HG03469 (cell line): ENCODE data around the gene U2SURP.
A peak's percentile ranks its signal among the peaks of the same experiment; 100 is the strongest.

Experiments used
- ATAC-seq: cut with Tn5 transposase; IDR thresholded peaks from one replicate; pipeline ENCODE4 v1.9.1; 2021; ENCODE audit warnings: mild to moderate bottlenecking, moderate library complexity, moderate number of reproducible peaks; ENCODE audit not compliant: unreplicated experiment

U2SURP gene

DNA sequence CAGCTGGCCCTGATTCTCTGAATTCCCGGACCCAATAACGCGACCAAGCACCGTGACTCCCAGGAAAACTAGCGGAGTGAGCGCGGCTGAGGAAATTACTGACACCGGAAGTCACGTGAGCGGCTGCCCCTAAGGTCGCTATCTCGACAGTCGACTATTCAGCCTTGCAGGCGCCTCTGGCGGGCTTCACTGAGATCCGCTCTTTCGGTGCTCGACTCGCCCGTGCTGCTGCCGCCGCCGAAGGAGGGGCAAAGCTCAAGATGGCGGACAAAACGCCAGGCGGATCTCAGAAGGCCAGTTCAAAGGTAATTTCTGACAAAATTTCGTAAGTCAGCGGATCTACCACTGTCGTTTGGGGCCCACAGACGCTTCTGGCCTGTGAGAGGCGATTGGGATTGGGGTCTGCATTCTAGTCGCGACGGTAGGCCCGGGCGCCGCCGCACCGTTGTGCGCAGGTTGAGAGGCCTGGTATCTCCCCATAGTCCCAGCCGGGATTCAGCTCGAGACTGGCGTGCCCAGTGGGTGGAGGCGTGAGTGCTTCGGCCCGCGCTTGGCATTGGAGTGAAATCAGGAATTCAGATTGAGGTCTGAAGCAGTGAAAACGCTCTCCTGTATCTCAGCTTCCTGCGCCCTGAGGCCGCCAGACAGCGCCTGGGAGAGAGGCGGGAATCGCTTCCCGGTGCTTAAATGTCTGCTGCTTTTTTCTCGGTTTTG is at the start of gene U2SURP:
U2SURP (plus strand) TSS at position 202 of the 714 bp plus-strand sequence; CDS start at position 261, 59 bp downstream.
- ATAC-seq, result peak; percentile 83

DNA sequence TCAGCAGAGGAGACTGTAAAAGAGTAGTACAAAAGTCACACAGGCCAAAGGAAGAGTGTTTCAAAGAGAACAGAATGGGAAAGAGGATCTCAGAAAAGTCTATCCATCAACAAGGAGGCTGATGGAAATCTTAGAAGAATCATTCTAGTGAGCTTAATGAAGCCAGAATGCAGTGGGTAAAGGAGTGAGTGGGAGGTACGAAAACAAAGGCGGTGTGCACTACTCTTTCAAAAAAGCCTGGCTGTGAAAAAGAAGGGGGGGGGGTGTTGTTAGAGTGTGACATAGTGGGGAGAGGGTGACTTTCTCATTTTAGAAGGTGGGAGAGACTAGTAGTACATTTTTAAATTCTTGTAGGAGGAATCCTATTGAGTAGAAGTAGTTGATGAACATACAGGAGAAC is 49.6 kb upstream of the U2SURP start:
- ATAC-seq, result no peak

- no peak for ATAC-seq
Observed at GRCh38 chr3:142952272-142953193, 48.8 kb upstream of the U2SURP start.

DNA sequence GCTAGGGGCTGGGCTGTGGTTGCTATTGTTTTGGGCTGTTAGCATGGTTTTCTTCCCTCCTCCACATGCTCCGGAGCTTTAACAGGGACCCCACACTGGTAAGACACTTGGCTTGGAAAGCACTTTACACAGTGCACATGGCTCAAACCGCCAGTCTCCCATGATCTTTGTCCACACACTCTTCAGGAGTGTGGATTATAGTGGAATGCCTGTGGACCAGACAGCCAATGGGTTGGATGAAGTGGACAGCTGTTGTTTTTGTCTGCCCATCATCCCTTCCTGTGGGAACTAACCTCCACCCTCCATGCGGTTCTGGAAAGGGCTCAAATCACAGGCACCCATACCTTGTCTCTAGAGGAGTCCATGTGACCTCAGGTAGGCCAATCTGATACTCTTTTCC is 47.9 kb upstream of the U2SURP start:
- ATAC-seq, result no peak

DNA sequence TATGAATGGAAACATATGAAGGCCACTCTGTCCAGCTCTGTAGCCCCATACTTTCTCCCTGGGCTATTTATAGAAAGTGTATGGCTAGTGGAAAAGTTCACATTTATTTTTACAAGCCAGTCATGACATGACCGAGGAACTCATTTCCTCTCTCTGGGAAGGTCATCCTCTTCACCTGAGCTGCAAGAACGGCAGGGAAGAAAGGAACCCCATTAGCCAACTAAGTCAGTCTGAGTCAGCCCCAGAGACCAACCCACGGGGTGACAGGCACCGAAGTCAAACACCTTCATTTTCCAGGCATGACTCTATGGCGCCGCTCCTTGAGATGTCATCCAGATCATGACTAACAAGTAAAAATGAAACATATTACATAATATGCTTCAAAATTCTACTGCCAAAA is 42.7 kb upstream of the U2SURP start:
- no peak for ATAC-seq

- no peak for ATAC-seq
Observed at GRCh38 chr3:142960322-142960850, 41.0 kb upstream of the U2SURP start.

- ATAC-seq, result no peak
Observed at GRCh38 chr3:142961539-142961938, 39.8 kb upstream of the U2SURP start.

GRCh38 chr3:142962175-142962519 is 39.2 kb upstream of the U2SURP start:
- ATAC-seq, result no peak

DNA sequence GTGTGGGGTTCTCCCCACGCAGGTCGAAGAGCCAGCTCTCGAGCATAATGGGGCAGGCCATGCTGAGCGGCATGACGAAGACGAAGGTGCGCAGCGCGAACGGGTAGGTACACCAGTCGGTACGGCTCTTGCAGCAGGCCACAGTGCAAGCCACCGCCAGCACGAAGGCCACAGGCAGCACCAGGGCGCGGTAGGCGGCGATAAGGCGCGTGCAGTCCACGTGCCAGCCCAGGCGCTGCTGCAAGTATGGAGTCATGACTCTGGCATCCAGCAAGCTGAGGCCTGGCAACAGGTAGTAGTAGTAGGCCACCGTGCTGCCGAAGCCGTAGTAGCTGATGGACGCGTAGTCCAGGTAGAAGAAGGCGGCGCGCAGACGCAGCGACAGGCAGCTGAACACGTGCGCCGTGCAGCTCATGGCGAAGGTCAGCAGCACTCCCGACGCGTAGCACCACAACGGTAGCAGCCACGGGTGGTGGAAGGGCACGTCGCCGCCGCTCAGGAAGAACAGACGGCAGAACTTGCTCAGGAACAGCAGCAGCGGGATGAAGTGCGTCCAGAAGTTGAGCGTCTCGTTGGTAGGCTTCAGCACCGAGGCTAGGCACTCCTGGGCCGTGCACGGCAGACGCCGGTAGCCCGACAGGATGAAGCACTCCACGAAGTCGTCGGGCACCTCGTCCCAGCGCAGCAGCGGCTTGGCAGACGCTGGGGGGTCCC is 38.7 kb upstream of the U2SURP start:
- no peak for ATAC-seq

DNA sequence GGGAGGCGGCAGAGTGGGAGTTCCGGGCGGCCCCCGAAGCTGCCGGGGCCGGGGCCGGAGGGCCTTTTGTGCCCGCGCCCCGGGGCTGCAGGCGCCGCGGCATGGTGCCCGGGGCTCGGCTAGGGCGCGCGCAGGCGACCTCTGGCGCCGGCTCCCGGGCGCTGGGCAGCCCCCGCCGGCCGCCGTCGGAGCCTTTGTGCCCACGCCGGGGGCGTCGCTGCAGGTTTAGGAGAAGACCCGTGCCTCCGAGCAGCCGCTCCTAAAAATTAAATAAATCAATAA is 38.2 kb upstream of the U2SURP start:
- no peak for ATAC-seq

GRCh38 chr3:142963516-142964448 is 37.6 kb upstream of the U2SURP start, which contains the start of gene PAQR9:
PAQR9 (minus strand) TSS chr3:142963674; CDS start chr3:142963336, 338 bp downstream.
- ATAC-seq, result no peak

DNA sequence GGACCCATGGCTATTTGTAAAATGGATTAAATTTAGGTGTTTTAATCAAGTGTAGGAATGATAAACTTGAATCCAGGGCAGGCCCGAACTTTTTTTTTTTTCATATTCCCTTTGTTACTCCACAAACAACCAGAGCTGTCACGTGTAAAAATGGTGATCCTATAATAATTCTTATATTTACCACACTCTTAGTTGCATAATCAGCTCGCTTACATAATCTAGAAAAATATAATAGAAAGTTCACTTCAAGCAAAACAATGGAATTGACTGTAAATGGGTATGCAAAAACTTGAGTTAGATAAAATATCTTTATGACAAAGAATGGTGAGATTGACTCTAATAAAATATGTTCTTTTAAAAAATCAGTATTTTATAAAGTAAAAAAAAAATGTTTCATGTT is 35.8 kb upstream of the U2SURP start:
- ATAC-seq, result no peak

DNA sequence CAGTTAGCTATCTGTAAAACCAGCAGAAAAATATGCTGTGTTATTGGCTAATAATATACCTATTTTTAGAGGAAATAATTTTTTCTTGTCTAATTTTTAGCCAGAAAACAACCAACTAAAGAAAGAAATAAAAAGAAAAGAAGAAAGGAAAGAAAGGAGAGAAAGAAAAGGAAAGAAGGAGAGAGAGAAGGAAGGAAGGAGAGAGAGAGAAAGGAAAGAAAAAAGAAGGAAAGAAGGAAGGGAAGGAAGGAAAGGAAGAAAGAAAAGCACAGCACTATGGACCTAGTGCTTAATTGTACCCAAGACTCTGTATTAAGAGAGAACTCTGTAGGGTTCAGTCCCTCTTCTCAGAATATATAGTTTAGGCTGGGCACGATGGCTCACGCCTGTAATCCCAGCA is 34.6 kb upstream of the U2SURP start:
- no peak for ATAC-seq

GRCh38 chr3:142968319-142969025 is 32.9 kb upstream of the U2SURP start:
- no peak for ATAC-seq

DNA sequence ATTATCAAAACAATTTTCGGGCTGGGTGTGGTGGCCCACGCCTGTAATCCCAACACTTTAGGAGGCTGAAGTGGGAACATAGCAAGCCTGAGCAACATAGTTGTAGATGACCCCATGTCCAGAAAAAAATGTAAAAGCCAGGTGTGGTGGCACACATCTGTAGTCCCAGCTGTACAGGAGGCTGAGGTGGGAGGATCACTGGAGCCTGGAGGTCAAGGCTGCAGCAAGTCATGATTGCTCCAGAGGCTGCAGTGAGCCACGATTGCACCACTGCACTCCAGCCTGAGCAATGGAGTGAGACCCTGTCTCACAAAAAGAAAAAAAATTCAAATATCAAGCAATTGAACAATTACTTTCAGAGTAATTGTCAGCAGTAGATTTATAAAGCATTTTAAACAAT is 29.9 kb upstream of the U2SURP start:
- no peak for ATAC-seq

GRCh38 chr3:142972092-142972753 is 29.1 kb upstream of the U2SURP start:
- ATAC-seq, result no peak

GRCh38 chr3:142973217-142974009 is 28.0 kb upstream of the U2SURP start:
- no peak for ATAC-seq

GRCh38 chr3:142975316-142975995 is 25.9 kb upstream of the U2SURP start:
- no peak for ATAC-seq
